ENCODE data around the gene TNC.

The TNC gene

DNA sequence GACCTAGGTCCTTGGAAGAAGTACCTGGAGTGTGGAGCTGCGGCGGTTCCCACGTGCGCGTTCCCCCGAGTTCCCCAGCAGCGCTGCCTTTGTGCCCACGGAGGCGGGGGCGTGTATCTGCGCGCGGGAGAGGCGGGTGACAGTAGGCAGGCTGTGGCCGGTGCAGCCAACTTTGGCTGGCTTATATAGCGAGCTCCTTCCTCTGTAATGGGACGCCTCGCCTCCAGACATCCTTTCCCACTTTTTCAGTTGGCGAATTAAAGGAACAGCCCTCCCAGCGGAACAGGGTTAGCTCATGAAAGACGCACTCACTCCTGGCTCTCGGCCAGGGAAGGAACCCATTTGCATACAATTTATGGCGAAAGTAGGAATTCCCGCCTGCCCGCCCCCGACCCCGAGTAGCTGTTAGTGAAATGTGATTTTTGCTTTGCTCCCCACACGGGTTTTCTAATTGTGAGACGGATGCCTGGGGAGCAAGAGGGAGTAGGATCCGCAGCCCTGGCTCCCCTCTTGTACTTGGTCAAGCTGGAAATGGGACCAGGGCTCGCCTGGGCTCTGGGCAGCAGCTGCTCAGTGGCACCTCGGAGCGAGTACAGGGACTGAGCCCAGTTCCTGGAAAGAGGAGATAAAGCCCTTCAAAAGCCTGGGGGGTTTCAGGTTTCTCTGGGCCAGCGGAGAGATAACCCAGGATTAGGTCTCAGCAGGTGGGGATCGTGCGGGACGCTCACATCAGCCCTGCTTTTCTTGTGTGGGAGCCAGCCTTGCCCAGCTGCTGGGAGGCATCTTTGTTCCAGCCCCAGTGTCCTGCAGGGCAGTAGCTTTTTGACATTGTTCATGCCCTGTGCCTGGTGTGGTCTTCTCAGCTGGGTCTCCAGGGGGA lies at the start of gene TNC:
Gene TNC (minus strand): TSS at position 159 of the 880 bp plus-strand sequence. CDS start 27,139 bp downstream, outside the sequence.
- DNase-seq = peak; percentile 14

DNA sequence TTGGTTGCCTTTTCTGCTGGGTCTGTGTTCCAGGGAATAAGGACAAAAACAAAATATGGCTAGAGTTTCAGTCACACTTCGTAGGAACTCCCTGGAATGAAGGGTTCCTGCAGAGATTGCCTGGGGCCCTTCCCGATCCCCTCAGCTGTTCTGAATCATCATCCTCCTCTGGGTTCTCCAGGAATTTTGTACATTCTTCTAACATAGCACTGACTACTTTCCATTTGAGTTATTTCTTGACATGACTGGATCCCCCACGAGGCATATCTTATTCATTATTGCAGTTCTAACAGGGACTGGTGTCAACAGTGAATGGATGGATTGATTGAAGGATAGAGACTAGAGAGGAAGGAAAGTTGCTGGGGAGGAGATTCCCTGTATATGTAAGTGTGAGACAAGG lies 49.2 kb upstream of the TNC start:
- DNase-seq = no peak

DNA sequence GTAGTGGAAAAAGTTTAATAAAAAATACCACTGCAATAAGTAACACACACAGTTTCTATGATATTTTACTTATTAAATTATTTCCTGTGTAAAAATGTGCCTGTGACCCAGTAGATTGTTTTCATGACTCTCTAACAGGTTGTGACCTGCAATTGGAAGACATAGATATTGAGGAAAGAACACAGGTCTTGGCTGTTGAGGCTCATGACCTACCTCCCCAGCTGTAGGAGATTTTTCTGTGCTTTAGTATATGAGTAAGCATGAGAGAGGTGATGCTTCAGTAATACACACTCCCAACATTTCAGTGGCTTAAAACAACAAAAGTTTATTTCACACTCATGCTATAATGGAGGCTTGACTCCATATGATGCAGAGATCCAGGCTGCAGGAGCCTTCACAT lies 47.3 kb upstream of the TNC start:
- no peak for DNase-seq

DNA sequence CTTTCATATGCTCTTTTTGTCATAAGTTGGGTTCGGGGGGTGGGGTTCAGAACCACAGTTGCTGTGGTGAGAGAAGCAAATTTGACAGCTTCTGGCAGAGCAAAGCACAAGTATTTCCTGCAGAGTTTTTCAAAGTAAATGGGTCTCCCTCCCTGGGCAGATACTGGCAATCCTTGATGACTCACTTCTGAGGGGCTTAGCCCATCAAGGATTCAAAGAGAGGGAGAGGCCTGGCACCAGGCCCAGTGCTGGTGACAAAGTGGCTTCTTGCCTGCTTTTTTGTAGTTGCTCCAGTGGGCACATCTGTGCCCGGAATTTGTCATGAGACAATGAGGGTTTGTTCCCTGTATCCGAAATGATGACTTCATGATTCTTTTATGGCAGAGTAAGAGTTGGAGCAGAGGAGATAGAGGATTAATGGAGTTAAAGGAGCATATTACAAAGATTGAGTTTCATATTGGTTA lies 46.6 kb upstream of the TNC start:
- no peak for DNase-seq

DNA sequence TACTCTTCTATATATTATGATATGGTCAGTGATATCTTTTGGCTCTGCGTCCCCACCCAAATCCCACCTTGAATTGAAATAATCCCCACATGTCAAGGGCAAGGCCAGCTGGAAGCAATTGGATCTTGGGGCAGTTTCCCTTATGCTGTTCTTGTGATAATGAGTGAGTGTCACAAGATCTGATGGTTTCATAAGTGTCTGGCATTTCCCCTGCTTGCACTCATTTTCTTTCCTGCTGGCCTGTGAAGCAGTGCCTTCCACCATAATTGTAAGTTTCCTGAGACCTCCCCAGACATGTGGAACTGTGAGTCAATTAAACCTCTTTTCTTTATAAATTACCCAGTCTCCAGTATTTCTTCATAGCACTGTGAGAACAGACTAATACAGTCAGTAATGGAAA lies 45.0 kb upstream of the TNC start:
- no peak for DNase-seq

DNA sequence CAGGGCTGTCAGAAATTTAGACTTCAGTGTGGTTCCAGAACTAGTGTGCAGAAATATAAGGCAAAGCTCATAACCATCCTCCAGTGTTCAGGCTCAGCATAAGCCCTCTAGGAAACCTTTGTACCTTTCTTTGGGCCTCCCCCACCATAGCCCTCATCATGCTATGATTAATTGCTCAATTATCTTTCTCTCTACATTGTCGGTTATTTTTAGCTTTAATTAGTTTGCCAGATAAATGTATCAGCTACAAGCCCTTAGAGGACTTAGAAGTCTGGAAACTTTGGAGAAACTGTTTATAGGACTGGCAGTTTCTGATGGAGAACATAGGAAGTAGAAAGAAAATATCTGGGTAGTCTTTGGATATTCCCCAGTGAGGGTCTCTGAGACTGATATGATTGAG lies 43.5 kb upstream of the TNC start:
- no peak for DNase-seq

DNA sequence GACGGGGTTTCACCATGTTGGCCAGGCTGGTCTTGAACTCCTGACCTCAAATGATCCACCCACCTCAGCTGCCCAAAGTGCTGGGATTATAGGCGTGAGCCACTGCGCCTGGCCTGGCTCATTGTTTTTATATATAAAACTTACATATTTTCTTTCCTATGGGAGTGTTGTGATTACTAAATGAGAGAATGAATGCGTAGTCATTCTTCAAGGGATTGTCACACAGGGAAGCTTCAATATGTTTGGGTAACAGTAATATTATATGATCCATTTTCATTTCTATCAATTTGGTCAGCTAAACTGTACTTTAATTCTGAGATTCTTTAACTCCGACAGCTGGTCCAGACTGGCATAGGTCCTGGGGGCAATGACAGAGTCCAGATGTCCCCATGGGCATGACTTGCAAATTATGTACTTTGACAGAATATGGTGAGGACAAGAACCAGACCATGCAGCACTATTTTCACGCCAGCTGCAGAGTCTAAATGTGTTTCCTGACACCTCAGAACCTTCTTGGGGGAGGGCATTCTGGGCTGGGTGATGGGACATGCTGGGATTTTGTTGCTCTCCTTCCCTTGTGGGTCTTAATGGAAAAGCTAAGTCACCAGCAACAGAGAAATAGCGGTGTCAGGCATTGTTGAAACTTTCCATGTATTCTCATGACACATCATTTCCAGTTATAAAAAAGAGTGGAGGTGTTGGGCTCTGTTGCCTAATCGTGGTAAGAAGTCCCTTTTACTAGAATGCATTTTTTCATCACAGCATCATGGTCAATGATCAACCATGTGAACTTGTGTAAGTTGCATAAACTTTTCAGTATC lies 40.9 kb upstream of the TNC start:
- no peak for DNase-seq

DNA sequence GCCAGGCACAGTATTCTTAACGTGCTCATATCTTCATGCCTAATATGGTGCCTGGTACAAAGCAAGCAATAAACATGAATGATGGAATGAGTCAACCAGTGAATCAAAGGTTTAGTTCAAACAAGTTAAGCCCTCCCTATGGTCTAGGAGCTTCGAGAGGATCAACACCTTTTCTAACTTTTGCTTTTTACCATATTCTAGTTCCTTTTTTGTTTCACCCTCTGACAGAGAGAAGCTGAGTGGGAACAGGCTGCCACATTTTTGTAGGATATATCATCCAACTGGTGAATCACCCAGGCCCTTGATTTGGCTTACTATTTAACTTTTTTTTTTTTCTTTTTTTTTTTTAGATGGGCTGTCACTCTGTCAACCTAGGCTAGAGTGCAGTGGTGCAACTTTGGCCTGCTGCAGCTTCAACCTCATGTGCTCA lies 39.3 kb upstream of the TNC start:
- no peak for DNase-seq

DNA sequence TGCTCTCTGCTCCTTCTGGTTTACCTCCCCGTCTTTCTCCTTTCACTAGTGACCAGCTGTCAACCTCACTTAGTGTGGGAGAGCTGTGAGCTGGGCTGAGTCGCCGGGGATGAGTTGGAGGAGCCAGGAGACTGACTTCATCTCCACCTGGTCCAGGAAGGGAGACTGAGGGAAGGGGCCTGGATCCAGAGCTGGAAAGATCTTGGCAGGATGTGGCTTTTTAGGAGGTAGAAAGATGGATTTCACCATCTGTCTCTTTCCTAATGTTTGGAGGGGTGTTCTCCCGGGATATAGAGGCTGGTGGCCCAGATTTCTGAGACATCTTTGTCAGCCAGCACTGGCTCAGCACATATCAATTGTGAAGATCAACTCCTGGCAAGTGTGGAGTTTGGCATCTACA lies 37.1 kb upstream of the TNC start:
- no peak for DNase-seq

DNA sequence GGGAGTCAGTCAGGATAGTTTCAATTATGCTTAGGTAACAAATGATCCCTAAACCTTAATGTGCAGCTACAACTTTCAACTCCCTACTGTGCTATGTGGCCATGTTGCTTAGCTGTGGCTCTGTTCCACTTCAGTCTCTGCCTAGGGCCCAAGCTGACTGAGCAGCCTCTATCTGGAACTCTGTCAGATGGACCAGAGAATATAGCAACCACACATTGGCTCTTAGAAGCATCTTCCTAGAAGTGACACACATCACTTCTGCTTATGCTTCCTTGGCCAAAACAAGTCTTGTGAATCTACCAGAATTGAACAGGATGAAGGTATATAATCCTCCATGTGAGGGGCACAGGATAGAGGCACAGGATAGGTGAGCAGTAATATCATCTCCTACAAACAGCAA lies 36.7 kb upstream of the TNC start:
- DNase-seq = no peak

DNA sequence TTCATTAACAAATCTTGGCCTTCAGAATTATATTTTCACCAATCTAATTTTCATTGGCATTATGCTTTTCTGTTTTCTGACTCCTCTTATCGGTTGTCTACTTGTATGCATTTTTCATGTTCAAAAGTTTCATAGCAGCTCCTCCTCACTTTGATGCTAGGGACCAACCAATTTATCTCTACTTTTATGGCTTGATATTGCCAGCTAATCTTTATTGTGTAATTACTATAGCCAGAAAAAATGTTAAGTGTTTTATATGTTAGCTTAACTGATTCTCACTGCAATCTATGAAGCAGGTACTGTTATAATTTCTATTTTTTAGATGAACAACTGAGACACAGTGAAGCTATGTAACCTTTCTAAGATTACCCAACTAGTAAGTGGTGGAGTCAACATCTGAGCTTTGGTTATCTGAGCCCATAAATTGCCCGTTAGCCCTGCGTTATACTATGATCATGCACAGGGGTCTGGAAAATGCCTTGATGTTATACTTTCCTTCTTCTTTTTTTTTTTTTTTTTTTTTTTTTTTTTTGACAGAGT lies 34.4 kb upstream of the TNC start:
- no peak for DNase-seq

DNA sequence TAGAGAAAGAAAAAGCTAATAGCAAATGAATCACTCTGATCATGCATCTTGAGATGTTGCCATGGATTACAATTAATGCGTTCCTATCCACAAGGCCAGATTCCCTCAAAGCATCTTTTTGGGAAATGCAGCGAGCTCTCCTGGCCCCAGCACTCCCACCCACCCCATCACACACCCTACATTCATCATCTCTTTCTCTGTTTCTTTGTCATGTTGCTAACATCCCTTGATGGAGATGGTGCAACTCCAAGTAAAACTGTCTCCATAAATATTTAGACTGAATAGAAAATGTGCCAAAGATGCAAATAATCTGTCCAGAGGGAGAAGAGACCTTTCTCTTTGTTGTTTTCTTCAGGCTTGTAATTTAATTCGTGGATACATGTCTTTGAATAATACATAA lies 30.8 kb upstream of the TNC start:
- DNase-seq = no peak

DNA sequence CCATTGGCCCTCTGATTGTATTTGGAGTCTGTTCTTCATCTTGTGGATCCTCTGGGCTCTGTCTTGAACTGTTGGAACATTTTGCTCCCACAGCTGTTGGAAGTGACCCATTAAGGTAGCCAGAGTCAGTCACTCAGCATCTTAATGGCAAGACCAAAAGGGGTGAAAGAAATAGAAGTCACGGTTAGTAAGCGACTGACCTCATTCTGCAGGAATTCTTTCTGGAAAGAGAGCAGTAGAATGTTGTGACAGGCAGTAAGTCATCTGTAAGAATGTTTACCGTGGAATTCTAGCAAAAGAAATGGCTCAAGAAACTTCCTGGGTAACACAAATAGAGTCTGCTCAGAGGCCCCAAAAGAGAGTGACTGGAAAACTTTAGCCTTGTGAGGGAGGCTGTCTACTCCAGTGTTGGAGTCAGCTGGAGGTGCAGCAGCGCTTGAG lies 28.6 kb upstream of the TNC start:
- no peak for DNase-seq

DNA sequence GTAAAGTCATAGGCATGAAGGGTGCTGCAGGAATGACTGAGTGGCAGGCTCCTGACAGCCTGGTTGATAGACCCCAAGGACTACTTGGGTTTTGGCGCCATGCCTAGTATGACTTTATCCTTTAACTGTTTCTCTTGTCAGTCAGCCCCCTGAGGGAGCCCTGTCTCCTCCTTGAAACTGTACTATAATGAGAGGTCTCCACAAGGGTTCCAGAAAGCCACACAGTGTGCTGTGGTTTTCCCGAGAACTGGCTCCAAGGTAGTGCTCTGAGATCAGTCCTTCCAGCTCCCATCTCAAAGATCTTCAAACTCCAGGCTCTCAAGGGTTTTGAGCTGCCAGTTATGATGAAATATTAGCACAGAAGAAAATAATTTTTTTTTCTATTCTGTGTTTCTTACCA lies 26.7 kb upstream of the TNC start:
- DNase-seq = no peak

DNA sequence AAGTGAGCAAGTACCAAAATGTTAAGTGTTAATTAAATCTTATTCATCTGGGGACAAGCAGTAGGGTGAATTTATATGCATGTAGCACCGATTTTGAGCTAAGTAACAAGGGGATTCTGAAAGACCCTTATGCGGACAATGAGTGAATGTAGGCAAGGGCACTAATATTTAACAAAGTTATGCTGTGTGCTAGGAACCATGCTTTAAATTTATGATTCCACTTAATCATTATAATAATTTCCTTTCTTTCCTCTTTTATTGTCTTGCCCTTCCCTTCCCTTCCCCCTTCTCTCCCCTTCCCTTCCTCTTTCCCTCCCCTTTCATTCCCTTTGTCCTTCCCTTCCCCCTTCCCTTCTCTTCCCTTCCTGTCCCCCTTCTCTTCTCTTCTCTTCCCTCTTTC lies 25.7 kb upstream of the TNC start:
- no peak for DNase-seq

DNA sequence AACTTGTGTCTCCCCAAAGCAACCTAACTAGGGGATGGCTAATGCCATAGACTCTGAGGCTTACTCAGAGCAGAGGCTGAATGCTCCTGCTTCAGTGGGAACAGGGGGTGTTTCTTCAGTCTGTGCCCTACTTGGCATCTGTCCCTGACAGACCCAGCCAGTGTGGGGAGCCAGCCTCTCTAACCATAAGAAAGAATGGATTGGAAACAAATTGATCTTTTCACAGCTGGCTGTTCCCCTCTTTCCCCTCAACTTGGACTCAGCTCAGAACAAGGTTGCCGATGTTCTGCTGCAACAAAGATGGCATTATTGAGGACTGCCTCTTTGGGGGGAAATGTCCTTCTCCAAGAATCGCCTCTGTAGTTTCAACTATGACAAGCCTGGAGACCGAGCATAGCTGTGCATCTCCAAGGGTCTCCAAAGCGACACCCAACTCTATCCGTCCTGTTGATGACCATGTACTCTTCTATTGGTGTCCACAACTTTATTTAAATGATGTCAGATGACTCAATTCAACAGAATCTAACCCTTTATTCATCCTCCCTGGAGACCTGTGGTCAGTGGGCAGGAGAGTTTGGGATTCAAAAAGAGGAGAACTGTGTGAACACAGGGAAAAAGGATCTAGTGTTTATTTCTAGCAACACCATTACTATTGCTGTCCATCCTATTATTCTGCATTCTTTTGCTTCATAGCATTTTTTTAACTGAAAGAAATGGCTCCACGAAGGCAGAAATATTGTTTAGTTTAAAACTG lies 24.7 kb upstream of the TNC start:
- no peak for DNase-seq

DNA sequence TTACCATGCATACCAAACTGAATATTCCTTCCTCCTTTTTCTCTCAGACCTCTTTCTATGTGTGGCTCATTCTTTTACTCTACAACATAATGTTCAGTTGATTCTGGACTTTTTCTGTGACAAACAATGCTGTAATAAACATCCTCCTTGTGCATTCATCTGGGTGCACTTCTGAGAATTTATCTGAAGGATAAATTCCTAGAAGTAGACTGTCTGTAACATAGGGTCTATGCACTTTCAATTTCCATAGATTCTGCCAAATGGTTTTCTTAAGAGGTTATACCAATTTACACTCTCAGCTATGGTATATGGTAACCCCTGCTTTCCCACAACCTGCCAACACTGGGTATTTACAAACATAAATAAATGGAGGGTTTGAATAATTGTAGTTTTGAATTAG lies 24.1 kb upstream of the TNC start:
- no peak for DNase-seq

DNA sequence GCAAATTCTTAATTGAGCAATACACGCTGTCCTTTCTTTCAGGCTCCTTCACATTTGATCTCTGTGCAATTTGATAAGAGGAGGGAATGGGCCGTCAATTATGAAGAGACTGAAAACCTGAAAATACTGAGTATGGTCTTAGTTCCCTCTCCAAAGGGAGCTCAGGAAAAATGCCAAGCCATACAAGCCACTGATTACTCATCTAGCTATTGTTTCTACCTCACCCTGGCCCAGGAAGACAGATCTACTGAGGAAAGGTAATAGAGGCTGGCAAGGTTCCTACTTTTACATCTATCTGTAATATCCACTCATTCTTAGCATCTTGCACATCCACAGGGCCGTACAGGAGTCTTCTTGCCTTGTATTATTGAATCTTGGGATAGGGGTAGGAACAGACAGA lies 23.7 kb upstream of the TNC start:
- DNase-seq = no peak

DNA sequence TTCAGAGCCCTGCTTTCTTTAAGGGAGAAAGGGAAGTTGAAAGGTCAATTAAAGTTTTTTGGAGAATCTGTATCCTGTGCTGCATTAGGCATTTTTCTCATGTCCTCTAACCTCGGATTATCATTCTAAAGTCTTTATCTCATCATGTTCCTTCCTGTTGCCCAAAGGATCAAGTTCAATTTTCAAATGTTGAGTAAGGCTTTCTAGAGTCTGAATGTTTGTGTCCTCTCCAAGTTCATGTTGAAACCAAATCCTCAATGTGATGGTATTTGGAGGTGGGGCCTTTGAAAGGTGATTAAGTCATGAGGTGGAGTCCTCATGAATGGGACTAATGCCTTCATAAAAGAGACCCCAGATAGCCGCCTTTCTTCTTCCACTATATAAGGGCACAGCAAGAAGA lies 20.2 kb upstream of the TNC start:
- DNase-seq = no peak

DNA sequence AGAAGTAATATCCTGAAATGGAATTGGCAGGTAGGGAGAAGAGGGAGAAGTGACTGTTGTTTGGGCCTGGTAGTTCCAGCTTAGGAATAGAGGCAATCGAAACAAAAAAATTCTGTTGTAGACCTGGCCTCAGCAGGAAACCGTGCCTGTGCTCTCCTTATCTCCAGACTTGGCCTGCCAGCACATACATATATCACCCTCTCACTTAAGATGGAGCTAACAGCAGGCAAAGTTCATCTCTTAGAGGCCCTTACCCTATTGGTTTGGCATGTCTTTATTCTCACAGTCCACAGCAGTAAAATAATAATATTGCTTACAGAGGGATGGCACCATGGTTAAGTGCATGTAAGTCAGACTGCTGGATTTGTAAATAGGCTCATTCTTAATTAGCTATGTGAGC lies 19.6 kb upstream of the TNC start:
- DNase-seq = no peak

DNA sequence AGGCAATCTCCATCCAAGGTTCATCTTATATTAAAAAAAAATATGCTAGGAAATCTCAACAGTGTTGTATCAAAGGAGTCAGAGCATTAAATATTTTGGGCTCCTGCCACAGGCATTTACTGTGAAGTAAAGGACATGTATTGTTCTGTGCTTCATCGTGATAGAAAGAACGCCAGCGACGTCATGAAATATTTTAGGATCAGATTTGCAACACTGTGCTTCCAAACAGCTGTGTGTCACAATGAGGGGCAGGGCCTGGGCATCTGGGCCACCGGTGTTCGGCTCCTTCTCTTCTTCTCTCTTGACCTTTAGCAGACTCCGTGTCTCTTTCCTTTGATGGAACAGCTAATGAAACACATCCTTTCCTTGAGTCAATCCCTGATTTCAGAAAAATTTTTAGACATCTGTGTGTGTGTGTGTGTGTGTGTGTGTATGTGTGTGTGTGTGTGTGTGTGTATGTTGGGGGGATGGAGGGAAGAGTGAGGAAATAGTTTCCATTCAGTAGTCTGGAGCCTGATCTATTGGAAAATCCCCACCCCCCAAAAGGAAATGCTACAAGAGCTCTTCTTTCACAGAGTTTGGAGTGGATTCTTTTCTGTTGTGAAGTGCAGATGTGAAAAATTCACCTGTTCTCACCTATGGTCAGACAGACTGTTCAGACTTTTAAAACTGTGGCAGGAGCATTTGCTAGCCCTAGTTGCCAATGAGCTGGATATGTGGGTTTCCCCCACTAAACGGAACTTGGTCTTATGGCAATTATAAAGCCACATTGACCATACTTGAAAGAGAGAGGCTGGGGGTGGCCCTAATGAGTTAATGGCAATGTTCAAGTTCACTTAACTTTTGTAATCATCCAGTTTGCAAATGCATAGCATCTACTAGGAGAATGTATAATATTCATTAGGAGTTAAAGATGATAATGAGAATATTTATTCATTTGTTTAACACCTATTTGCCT lies 18.1 kb upstream of the TNC start:
- no peak for DNase-seq

DNA sequence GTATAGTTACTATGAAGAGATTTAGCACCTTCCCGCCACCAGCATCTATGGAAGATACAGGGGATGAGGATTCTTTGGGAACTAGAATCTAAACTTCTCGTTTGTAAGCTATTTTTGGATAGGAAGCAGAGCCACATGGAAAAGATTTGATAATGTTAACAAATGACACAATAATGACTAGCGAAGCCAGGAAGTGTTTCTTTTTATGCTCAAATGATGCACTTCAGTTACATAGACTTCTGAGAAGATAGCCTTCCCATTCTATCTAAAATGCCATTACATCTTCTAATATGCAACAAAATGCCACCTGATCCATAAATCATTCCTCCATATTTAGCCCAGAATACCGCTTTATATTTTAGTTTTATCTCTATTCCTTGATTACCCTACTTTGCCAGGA lies 17.0 kb upstream of the TNC start:
- no peak for DNase-seq

Measured in NCI-H510A treated with DMSO at 0.1 percent for 48 hours (cell line).